PFSK-1 (cell line): Measurements from ENCODE around the gene MRPS18A.

ENCODE experiments used
- POLR2AphosphoS5 ChIP-seq: IDR thresholded peaks from 2 replicates; pipeline ENCODE4 v1.6.1; 2012; ENCODE audit warnings: low read depth, mild to moderate bottlenecking, control low read depth, low read length, moderate library complexity
- SIN3A ChIP-seq: IDR thresholded peaks from 2 replicates; pipeline ENCODE4 v1.6.1; 2012; ENCODE audit warnings: mild to moderate bottlenecking, low read length, moderate library complexity, borderline replicate concordance; ENCODE audit not compliant: insufficient read depth
- TAF1 ChIP-seq: IDR thresholded peaks from 2 replicates; pipeline ENCODE4 v1.6.1; 2012; ENCODE audit warnings: low read length, control low read depth, borderline replicate concordance; ENCODE audit not compliant: insufficient read depth
- TF ChIP-seq, protein P1 (sequence below), 2 experiments: IDR thresholded peaks; 2 replicates each; pipeline versions ENCODE4 v1.6.1 to v1.8.0; 2011 to 2012; ENCODE audit warnings: low read depth in 2 of 2, low read length in 2 of 2, control low read depth in 1 of 2, inconsistent platforms in 1 of 2, mild to moderate bottlenecking in 1 of 2, moderate library complexity in 1 of 2; ENCODE audit not compliant: insufficient read depth in 1 of 2

DNA sequence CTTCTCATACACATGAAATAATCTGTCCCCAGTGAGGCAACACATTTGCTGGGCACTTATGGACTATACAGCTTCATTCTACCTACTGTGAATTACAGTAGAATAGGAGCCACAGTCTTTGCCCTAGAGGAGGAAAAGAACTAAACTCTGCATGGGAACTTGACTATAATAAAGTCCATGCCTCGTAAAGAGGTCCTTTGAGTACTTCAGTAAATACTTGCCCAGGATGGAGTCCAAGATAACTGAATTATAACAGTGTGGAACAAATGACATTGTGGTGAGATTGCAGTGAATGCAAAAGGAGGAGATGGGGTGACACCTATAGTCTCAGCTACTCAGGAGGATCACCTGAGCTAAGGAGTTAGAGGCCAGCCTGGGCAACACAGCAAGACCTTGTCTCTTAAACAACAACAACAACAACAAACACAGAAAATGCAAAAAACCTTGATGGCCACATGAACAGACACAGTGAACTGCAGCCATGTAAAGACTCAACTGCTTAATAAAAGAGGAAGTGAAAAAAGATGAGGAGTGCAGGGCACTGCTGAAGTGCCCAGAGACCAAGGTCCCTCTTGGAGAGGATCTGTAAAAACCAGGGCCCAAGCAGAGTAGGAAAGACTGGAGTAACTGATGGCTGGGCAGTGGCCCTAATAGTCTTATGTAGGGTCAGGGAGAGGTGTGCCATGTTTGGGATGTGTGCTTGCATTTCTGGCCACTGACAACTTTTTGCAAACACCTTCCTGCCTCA lies 3.7 kb downstream of the MRPS18A start:
- TF ChIP-seq POLR2AphosphoS5, result no peak
- TF ChIP-seq TAF1, result no peak
- TF ChIP-seq SIN3A, result no peak
- TF ChIP-seq, protein P1, sequence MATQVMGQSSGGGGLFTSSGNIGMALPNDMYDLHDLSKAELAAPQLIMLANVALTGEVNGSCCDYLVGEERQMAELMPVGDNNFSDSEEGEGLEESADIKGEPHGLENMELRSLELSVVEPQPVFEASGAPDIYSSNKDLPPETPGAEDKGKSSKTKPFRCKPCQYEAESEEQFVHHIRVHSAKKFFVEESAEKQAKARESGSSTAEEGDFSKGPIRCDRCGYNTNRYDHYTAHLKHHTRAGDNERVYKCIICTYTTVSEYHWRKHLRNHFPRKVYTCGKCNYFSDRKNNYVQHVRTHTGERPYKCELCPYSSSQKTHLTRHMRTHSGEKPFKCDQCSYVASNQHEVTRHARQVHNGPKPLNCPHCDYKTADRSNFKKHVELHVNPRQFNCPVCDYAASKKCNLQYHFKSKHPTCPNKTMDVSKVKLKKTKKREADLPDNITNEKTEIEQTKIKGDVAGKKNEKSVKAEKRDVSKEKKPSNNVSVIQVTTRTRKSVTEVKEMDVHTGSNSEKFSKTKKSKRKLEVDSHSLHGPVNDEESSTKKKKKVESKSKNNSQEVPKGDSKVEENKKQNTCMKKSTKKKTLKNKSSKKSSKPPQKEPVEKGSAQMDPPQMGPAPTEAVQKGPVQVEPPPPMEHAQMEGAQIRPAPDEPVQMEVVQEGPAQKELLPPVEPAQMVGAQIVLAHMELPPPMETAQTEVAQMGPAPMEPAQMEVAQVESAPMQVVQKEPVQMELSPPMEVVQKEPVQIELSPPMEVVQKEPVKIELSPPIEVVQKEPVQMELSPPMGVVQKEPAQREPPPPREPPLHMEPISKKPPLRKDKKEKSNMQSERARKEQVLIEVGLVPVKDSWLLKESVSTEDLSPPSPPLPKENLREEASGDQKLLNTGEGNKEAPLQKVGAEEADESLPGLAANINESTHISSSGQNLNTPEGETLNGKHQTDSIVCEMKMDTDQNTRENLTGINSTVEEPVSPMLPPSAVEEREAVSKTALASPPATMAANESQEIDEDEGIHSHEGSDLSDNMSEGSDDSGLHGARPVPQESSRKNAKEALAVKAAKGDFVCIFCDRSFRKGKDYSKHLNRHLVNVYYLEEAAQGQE (IDR thresholded peaks at IDR 0.05; ENCODE audit: insufficient read depth in 1 of 2, low read depth in 2 of 2, low read length in 2 of 2), result no peak
